Right ventricle myocardium inferior (tissue), 1 donor: ENCODE data around the gene DPP10. TPM values are rescaled to one million over a fixed set of nuclear protein-coding genes. Genes with fewer than 3 reads are reported as not detected.
A peak's percentile ranks its signal among the peaks of the same experiment; 100 is the strongest.

Experiments used
- ATAC-seq: fragments of 200-7000 bp; cut with Tn5 transposase; one replicate; pipeline ENCODE4 v1.9.1; 2020; ENCODE audit warnings: mild to moderate bottlenecking, moderate library complexity
- DNase-seq: peaks from one replicate; pipeline ENCODE4 v3.0.0; 2021; ENCODE audit errors: missing footprints
- intact Hi-C: fragments of 100-400 bp; cut with DNase I; formaldehyde crosslinking; loops from one replicate; pipeline ENCODE4 v1.11.0; 2022
- total RNA-seq: library from RNA; stranded (reverse); fragmentation: NEBNext Ultra II Directional; extraction: Animal tissue kit (Norgen Biotek cat#: 25700); gene quantifications from one replicate; pipeline ENCODE4 v1.2.1, GENCODE V29; 2021
- donor health status: DM: no; HTN: yes; CAD: no; lungs with severe emphysema.

The DPP10 gene
- total RNA-seq, 1 donor from 2014 or later, result 0.05 TPM

DNA sequence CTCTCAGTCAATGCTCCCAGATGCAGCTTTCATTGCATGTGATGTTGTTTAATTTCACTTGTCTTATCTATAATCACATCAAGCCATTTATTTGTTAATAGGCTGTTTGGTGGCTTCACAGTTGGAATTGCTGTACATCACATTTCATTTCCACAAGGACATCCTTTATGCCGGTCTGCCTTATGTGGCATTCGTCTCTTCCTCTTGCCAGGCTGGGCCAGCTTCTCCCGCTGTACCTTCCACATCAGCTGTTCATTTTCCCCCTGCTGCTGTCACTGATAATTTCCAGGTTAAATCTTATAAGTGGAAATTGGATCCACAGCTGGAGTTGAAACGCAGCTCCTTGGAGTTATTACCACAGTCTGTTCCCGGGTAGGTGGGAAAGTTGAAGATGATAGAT, 110.6 kb downstream of the DPP10 start:
- intact Hi-C loops, result loop anchor here (5.0 kb wide), 1 partner anchor 576 kb away; no protein-coding TSS in a partner anchor
- DNase-seq, result no peak
- no peak for ATAC-seq

GRCh38 chr2:114569166-114569565, 126.7 kb downstream of the DPP10 start:
- ATAC-seq, result no peak
- no peak for DNase-seq
- intact Hi-C loops, result no loop called here

GRCh38 chr2:114577657-114578056, 135.2 kb downstream of the DPP10 start:
- intact Hi-C loops, result no loop called here
- no peak for ATAC-seq
- no peak for DNase-seq

GRCh38 chr2:114579542-114579941, 137.1 kb downstream of the DPP10 start:
- no peak for ATAC-seq
- DNase-seq, result no peak
- intact Hi-C loops, result no loop called here

- ATAC-seq, result no peak
- intact Hi-C loops, result no loop called here
- DNase-seq, result no peak
Measured at GRCh38 chr2:114580691-114581090, 138.2 kb downstream of the DPP10 start.

GRCh38 chr2:114598329-114598728, 155.9 kb downstream of the DPP10 start:
- no peak for DNase-seq
- intact Hi-C loops, result no loop called here
- ATAC-seq, result no peak

GRCh38 chr2:114609203-114609602, 166.8 kb downstream of the DPP10 start:
- no peak for DNase-seq
- intact Hi-C loops, result no loop called here
- ATAC-seq, result no peak

- ATAC-seq (no peak), DNase-seq (no peak)
- intact Hi-C loops, result no loop called here
Measured at GRCh38 chr2:114609801-114610200, 167.4 kb downstream of the DPP10 start.

DNA sequence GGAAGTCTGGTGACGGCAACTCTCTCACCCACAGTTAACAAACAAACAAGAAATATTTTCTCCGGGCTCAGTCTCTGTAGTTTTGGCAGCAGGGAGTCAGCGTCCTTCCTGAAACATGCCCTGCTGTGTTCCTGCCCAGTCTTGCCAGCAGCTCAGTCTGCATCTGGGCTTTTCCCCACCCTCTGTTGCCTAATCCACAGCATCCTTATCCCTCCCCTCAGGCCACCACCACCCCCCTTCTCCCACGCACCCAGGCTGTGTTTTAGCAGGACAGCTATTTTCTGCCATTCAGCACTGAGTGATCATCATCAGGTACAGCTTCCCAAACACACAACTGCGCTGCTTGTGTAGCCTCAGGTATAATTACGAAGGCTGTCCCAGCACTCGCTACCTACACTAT, 168.2 kb downstream of the DPP10 start:
- DNase-seq (no peak), ATAC-seq (no peak)
- intact Hi-C loops, result no loop called here

DNA sequence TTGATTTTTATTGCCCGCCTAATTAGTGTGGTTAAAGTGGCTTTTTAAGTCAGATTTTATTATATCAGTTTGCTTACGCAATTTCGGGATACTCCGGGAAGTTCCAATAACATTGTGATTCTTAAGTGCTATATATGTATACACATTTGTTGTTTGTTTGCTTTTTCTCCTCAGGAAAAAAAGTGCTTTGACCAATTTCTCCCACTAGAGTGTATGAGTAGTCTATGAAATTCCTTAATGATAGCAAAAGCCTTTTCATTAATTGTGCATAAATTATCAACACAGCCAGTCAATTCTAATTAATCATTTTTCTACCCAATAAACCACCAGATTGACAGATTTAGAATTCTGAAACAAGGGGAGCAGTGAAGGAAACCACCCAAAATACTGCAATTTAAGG, 172.2 kb downstream of the DPP10 start:
- ATAC-seq, result no peak
- no peak for DNase-seq
- intact Hi-C loops, result no loop called here

DNA sequence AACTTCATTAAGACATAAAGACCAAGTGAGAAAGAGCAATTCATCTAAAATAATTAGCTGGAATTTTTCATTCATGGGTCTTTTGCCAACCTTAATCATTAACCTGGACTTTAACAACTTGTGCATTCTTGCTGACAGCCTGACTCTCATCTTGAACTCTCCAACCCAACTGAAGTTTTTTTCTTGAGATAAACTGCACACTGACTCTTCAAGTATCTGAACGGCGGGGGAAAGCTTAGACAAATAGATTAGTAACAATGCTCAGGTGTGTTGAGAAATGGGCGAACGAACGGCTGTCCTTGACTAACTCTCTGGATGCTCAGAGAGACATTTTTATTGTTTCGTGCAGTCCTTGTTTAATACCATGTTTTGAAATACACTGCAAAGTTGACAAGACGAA, 186.0 kb downstream of the DPP10 start:
- DNase-seq (no peak), ATAC-seq (no peak)
- intact Hi-C loops, result no loop called here

- DNase-seq, result no peak
- ATAC-seq, result no peak
- intact Hi-C loops, result no loop called here
Measured at GRCh38 chr2:114631146-114631545, 188.7 kb downstream of the DPP10 start.

DNA sequence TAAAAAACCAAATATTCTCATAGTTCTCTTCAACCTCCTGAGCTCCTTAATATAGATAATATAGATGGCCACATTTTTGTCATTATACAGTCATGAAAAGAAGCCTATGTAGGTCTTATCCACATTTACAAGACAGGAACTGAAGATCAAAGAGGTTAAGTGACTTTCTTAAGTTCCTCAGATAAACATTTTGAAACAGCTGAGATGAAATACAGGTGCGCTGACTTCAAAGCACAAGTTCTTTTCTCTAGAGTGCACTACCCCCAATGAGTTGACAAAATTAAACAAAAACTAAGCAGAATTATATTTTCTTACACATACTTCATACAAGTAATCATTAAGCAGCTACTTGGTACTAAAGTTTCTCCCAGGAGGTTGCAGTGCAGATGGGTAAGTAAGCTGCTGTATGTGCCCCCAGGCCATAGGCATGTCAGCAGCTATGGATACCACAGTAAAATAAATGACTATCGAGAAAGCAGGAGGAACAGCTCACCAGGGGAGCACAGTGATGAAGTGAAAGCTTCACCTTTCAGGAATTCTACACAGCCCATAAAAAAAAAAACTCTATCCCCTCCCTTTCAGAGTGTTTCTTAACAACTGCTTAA, 199.8 kb downstream of the DPP10 start:
- intact Hi-C loops, result no loop called here
- no peak for ATAC-seq
- no peak for DNase-seq

DNA sequence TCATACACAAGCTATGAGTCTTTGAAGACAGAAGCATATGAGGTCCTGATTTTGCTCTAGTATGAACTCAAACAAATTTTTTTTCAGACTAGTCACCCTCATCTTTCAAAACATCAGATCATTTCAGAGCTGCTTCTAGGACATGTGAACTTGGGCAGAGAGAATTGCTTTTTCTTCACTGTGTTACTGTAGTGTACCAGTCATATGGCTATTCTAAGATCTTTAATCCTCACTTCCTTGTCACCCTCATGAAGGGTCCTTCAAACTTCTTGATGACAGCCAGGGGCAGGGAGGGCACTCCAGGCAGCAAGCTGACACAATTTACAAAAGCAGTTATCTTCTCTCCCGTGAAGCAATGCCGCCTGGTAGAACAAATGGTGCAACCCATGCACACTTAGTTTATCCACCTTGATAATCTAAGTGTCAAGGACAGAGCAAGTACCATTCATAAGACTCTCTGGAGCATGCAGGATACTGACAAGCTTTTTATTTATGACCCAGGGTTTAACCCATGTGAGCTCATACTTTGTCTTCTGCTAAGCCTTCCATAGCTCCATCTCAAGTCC, 200.6 kb downstream of the DPP10 start:
- ATAC-seq (no peak), DNase-seq (no peak)
- intact Hi-C loops, result no loop called here

- intact Hi-C loops, result no loop called here
- ATAC-seq (no peak), DNase-seq (no peak)
Measured at GRCh38 chr2:114651933-114652332, 209.5 kb downstream of the DPP10 start.

GRCh38 chr2:114659880-114660279, 217.4 kb downstream of the DPP10 start:
- DNase-seq (no peak), ATAC-seq (no peak)
- intact Hi-C loops, result no loop called here

DNA sequence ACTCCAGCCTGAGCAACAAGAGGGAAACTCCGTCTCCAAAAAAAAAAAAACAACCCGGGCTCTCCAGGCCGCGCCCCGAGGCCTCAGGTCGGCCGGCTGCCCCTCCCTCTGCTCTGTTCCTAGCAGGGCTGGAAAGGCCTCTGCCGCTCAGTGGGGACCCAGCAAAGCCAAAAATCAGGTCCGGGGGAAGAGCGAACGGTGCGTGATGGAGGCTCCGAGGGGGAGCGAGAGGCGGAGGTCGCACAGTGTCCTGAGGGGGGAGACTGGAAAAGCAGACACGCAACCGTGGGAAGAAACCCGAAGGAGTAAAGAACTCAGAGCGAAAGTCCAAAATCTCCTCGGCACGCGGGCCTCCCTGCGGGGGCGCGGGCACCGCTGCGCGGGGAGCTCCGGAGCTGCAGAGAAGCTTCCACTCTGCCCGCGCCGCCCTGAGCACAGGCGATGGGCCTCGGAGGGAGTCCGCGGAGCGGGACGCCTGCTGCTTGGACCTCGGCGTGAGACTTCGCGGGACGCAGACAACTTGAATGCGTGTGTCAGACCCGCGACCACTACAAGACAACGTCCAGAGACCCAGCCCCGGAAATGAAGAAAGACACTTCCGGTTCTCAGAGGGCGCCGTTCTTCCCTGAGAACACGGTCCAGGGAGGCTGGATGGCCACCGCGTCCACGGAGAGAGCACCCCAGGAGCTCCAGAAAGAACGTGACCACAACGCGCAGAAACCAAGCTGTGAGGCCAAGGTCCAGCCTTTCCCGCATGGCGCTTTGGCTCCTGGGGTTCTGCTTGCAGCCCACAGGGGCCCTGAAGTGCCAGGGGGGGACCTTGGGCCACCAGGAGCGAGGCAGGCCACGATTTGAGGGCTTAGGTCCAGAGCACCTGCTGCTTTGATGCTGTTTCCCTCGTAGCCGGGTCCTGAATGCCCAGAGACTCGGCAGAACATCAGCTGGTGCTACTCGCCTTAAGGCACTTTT, 219.8 kb downstream of the DPP10 start:
- peak; percentile 67 for DNase-seq
- ATAC-seq, result peak; percentile 59
- intact Hi-C loops, result no loop called here

DNA sequence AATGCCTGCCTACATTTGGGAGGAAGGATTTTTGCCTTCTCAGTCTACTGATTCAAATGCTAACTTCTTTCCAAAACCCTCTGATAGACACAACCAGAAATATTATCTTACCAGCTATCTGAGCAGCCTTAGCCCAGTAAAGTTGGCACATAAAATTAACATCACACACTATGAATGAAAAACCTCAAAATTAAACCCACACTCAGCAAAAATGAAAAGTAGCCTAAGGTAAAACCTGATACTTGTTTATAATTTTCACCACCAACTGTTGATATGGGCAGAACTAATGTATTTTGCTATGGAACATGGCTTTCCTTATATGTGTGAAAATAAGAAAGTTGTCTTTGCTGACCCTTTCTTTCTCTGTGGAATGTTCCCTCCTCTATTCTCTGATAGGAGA, 226.0 kb downstream of the DPP10 start:
- intact Hi-C loops, result no loop called here
- ATAC-seq, result no peak
- DNase-seq, result no peak

GRCh38 chr2:114683251-114683650, 240.8 kb downstream of the DPP10 start:
- intact Hi-C loops, result no loop called here
- no peak for DNase-seq
- ATAC-seq, result no peak

GRCh38 chr2:114684403-114684802, 242.0 kb downstream of the DPP10 start:
- intact Hi-C loops, result no loop called here

More at GRCh38 chr2:114684403-114684802, 242.0 kb downstream of the DPP10 start:
- DNase-seq, result no peak
- no peak for ATAC-seq
